HepG2 (cell line): ENCODE results near the gene COA1. TPM values are rescaled to one million over a fixed set of nuclear protein-coding genes. Genes with fewer than 3 reads are reported as not detected.

ENCODE experiments used
- ATAC-seq: fragments of 200-7000 bp; cut with Tn5 transposase; 3 replicates; pipeline ENCODE4 v1.9.1; 2020; ENCODE audit warnings: mild to moderate bottlenecking, moderate library complexity
- BruUV-seq: library from RNA; stranded (reverse); fragments of 400-500 nt; replicated peaks from 2 replicates; lab custom pipeline; 2021; lab: Mats Ljungman, UMichigan
- CTCF ChIA-PET: fragments of 300-600 bp; formaldehyde crosslinking; extraction: SDS; loops from one replicate; lab custom pipeline; 2021; ENCODE audit warnings: low total read pairs, inconsistent platforms, low intra/inter-chr PET ratio; lab: Yijun Ruan, JAX
- POLR2A ChIA-PET: fragments of 350-600 bp; sonication (Branson Sonifier 250); formaldehyde crosslinking; loops from one replicate; lab custom pipeline; 2020; ENCODE audit warnings: antibody characterized with exemption, inconsistent platforms; lab: Yijun Ruan, JAX
- DNase-seq: peaks from one replicate; pipeline ENCODE4 v3.0.0-alpha.2; 2015; ENCODE audit warnings: low spot score
- FAIRE-seq: peaks from 3 replicates; lab custom pipeline; 2011; peaks lifted over from hg19 to GRCh38; lab: Jason Lieb, UNC
- H2AFZ ChIP-seq: one replicate; pipeline ENCODE4 v1.6.1; 2011; ENCODE audit warnings: low read length, inconsistent platforms
- H3K27ac ChIP-seq: fragments of 300-600 bp; 3 replicates; pipeline ENCODE4 v1.8.0; 2011; ENCODE audit warnings: mixed run types, mild to moderate bottlenecking, mixed read lengths, low read length, inconsistent platforms; ENCODE audit not compliant: insufficient read depth; ENCODE audit errors: extremely low read length
- H3K27me3 ChIP-seq, 2 experiments: fragments of 200-600 bp in 1 of 2; 2 replicates in 1 of 2; 3 replicates in 1 of 2; pipeline versions ENCODE4 v1.6.0 to v1.8.0; 2011; ENCODE audit warnings: low read length in 2 of 2, mild to moderate bottlenecking in 2 of 2, moderate library complexity in 2 of 2, inconsistent platforms in 1 of 2; ENCODE audit not compliant: insufficient read depth in 2 of 2, control insufficient read depth in 1 of 2
- H3K36me3 ChIP-seq, 2 experiments: fragments of 200-600 bp in 1 of 2; replicated peaks in 1 of 2; 2 replicates in 1 of 2; 3 replicates in 1 of 2; pipeline versions ENCODE4 v1.5.1 to v1.8.0; 2011; ENCODE audit warnings: low read length in 2 of 2, inconsistent platforms in 1 of 2; ENCODE audit not compliant: insufficient read depth in 2 of 2, control insufficient read depth in 1 of 2
- H3K4me1 ChIP-seq: 2 replicates; pipeline ENCODE4 v1.5.1; 2012; ENCODE audit warnings: low read length, inconsistent platforms; ENCODE audit not compliant: insufficient read depth
- H3K4me2 ChIP-seq: 2 replicates; pipeline ENCODE4 v1.6.0; 2011; ENCODE audit warnings: low read depth, low read length, inconsistent platforms
- H3K4me3 ChIP-seq, 3 experiments: fragments of 200-600 bp in 1 of 3; sonication (generic), shearing (Covaris generic) in 1 of 3; replicated peaks in 1 of 3; 2 replicates each; pipeline ENCODE4 v1.5.1; 2011 to 2016; ENCODE audit warnings: low read length in 3 of 3, inconsistent platforms in 2 of 3, low read depth in 2 of 3, mild to moderate bottlenecking in 2 of 3, control low read depth in 1 of 3, mixed read lengths in 1 of 3; ENCODE audit not compliant: insufficient read depth in 1 of 3
- H3K79me2 ChIP-seq: one replicate; pipeline ENCODE4 v1.6.1; 2011; ENCODE audit warnings: low read length, inconsistent platforms; ENCODE audit not compliant: insufficient read depth
- H3K9ac ChIP-seq: 2 replicates; pipeline ENCODE4 v1.6.0; 2011; ENCODE audit warnings: mild to moderate bottlenecking, low read depth, low read length, inconsistent platforms; ENCODE audit not compliant: insufficient read depth
- H3K9me3 ChIP-seq: 2 replicates; pipeline ENCODE4 v1.5.1; 2012; ENCODE audit warnings: mild to moderate bottlenecking, low read length
- H4K20me1 ChIP-seq: 2 replicates; pipeline ENCODE4 v1.6.0; 2011; ENCODE audit warnings: inconsistent platforms, mild to moderate bottlenecking, low read length, moderate library complexity; ENCODE audit not compliant: insufficient read depth
- ASH2L ChIP-seq: fragments of 300-600, 200-600 bp; sonication (generic); IDR thresholded peaks from 2 replicates; pipeline ENCODE4 v1.7.0; 2017; ENCODE audit warnings: low read depth, mild to moderate bottlenecking, moderate library complexity, mixed read lengths, low read length; ENCODE audit not compliant: insufficient read length
- ERF ChIP-seq: IDR thresholded peaks from 2 replicates; pipeline ENCODE4 v1.6.1; 2018; ENCODE audit warnings: missing biosample characterization, missing genetic modification reagents
- KDM2A ChIP-seq: sonication (generic); formaldehyde crosslinking; IDR thresholded peaks from 2 replicates; pipeline ENCODE4 v1.4.0; 2020; ENCODE audit warnings: low read depth, missing genetic modification reagents, borderline replicate concordance
- KLF16 ChIP-seq, 2 experiments: sonication (generic) in 1 of 2; formaldehyde crosslinking in 1 of 2; IDR thresholded peaks; 2 replicates each; pipeline versions ENCODE4 v1.6.1 to v1.8.0; 2016 to 2023; ENCODE audit warnings: missing genetic modification reagents in 2 of 2, missing compliant biosample characterization in 1 of 2
- NR2F1 ChIP-seq, 2 experiments: fragments of 450-650 bp in 1 of 2; formaldehyde crosslinking in 1 of 2; IDR thresholded peaks; 2 replicates each; pipeline versions ENCODE4 v1.5.0 to v1.6.1; 2016 to 2020; ENCODE audit warnings: mild to moderate bottlenecking in 1 of 2, missing compliant biosample characterization in 1 of 2, missing genetic modification reagents in 1 of 2, moderate library complexity in 1 of 2
- NR2F6 ChIP-seq, 2 experiments: IDR thresholded peaks; 2 replicates each; pipeline ENCODE4 v1.6.1; 2016; ENCODE audit warnings: antibody characterized with exemption in 1 of 2, mild to moderate bottlenecking in 1 of 2
- RBM22 ChIP-seq: fragments of 200-400 bp; formaldehyde crosslinking; optimal IDR thresholded peaks from 2 replicates; pipeline ENCODE3; 2017; ENCODE audit warnings: mild to moderate bottlenecking, low read length, moderate library complexity
- SP1 ChIP-seq, 2 experiments: fragments of 450-650 bp in 1 of 2; sonication (generic) in 1 of 2; formaldehyde crosslinking in 1 of 2; IDR thresholded peaks; 2 replicates each; pipeline versions ENCODE4 v1.4.0 to v1.6.1; 2016 to 2020; ENCODE audit warnings: missing genetic modification reagents in 1 of 2
- ZNF430 ChIP-seq: sonication (generic); formaldehyde crosslinking; IDR thresholded peaks from 2 replicates; pipeline ENCODE4 v1.9.0; 2021; ENCODE audit warnings: mild to moderate bottlenecking, missing genetic modification reagents
- ZNF441 ChIP-seq: sonication (generic); formaldehyde crosslinking; IDR thresholded peaks from 2 replicates; pipeline ENCODE4 v1.7.0; 2021; ENCODE audit warnings: missing genetic modification reagents, borderline replicate concordance
- ZNF709 ChIP-seq: sonication (generic); formaldehyde crosslinking; IDR thresholded peaks from 2 replicates; pipeline ENCODE4 v1.5.0; 2020; ENCODE audit warnings: mild to moderate bottlenecking, missing genetic modification reagents
- ZNF83 ChIP-seq: sonication (generic); formaldehyde crosslinking; IDR thresholded peaks from 2 replicates; pipeline ENCODE4 v1.4.0; 2020; ENCODE audit warnings: missing genetic modification reagents, mild to moderate bottlenecking, borderline replicate concordance
- WGBS: methylation state at CpG from one replicate; pipeline ENCODE4 v1.1.6; 2017; ENCODE audit warnings: low lambda C conversion rate; 5-methylcytosine and 5-hydroxymethylcytosine counted together
- in situ Hi-C: cut with HindIII; loops from 2 replicates; pipeline ENCODE4 v1.10.0; 2017; ENCODE audit warnings: low pct_unique_long_range_greater_than_20kb; ENCODE audit not compliant: extremely low pct_ligation_motif_present
- intact Hi-C: fragments of 100-400 bp; cut with micrococcal nuclease; formaldehyde crosslinking; loops from one replicate; pipeline ENCODE4 v1.10.0; 2022; ENCODE audit not compliant: unreplicated experiment
- polyA plus RNA-seq, 8 experiments: library from polyadenylated mRNA; depleted of rRNA in 3 of 8; stranded (reverse) in 7 of 8; unstranded in 1 of 8; fragments of >200 nt; fragmentation: Illumina TruSeq in 4 of 8; extraction: Trizol in 4 of 8; gene quantifications; 2 replicates each; pipeline versions ENCODE4 v1.2.1 to v1.2.3, GENCODE V29; 2011 to 2016; ENCODE audit warnings: low read depth in 4 of 8, missing spikeins in 1 of 8, mixed read lengths in 1 of 8; ENCODE audit not compliant: insufficient read depth in 1 of 8
- total RNA-seq, 5 experiments: library from RNA; depleted of rRNA; stranded (reverse); fragments of >200 nt; fragmentation: Illumina TruSeq; extraction: Trizol; gene quantifications; 2 replicates each; pipeline ENCODE4 v1.2.3, GENCODE V29; 2016; ENCODE audit warnings: low read depth in 1 of 5
- TF ChIP-seq, protein P1 (sequence below), 2 experiments: fragments of 450-650 bp in 1 of 2; sonication (generic) in 1 of 2; formaldehyde crosslinking; IDR thresholded peaks; 2 replicates each; pipeline versions ENCODE4 v1.5.0 to v1.8.0; 2020 to 2022; ENCODE audit warnings: mild to moderate bottlenecking in 1 of 2, missing genetic modification reagents in 1 of 2
- TF ChIP-seq, protein P2 (sequence below): sonication (generic); formaldehyde crosslinking; IDR thresholded peaks from 2 replicates; pipeline ENCODE4 v1.4.0; 2020; ENCODE audit warnings: mild to moderate bottlenecking, missing genetic modification reagents
- TF ChIP-seq, protein P3 (sequence below): sonication (generic); formaldehyde crosslinking; conservative IDR thresholded peaks from 2 replicates; pipeline ENCODE4 v1.4.0; 2020; ENCODE audit warnings: missing genetic modification reagents

Gene COA1
- total and polyA plus RNA-seq, 2 of the 13 experiments (the other 11 are each of a cell fraction or from before 2014, with no cell fraction given): 33.2 to 65.7 TPM

DNA sequence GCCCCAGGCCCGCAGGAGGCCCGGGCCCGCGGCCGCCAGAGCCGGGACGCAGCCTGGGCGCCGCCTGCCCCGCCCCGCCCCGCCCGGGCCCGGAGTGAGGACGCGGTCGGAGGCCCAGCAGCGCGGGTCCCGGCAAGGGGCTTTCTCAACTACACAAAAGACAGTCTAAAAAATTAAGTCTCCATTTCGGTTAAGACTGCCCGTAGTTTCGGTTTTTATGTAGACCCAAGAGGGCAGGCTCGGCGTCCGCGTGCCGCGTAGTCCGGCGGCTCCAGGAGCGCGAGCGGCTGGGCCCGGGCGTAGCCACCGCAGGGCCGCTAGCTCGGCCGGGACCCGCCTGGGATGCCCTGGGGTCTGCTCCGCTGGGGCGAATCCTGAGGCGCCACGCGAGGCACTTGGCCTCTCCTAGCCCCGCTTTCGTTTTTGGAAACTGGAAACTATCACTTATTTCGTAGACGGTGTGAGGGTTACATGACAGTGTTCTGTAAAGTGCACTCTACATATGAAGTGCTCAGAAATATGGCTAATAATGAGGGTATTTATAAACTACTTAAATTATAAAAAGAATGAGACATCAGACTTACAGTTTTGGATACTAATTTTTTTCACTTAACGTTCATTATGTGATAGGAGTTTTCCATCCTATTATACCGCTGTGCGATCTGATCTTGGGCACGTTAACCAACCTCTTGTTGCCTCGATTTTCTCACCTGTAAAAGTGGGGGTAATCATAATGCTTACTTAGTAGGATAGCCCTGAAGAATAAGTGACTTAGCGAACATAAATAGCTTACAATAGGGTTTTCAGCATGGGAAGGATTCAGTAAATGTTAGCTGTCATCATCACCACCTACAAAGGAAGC, 29.7 kb upstream of the COA1 start:
- peak; percentile 77 for ATAC-seq
- Histone ChIP-seq H3K27ac (peak overlapping the region; percentile 60), H2AFZ (no peak overlapping the region), H3K4me2 (peak overlapping the region; percentile 89), H4K20me1 (no peaks in the 10 kb centered on the region), H3K79me2 (peaks cover 26% of the 10 kb centered on the region), H3K36me3 (no peaks in the 10 kb centered on the region), H3K27me3 (no peaks in the 10 kb centered on the region; a peak in 1 of 5 replicates), H3K9me3 (no peaks in the 10 kb centered on the region), H3K9ac (peak overlapping the region; percentile 83), H3K4me3 (peak overlapping the region; percentile 75 to 91 (median 82)), H3K4me1 (peaks cover 66% of the 10 kb centered on the region)
- no peak for FAIRE-seq
- 9% methylated on average over 14 of the region's 56 CpGs for WGBS
- no peak for DNase-seq
- in situ Hi-C loops: no loop called here
- CTCF ChIA-PET: no interaction called here
- intact Hi-C loops: loop anchor here (2.0 to 5.0 kb wide), 2 partner anchors 28 to 53 kb away; no protein-coding TSS in a partner anchor
- BruUV-seq: TSS peak; percentile 55
- POLR2A ChIA-PET: interaction anchor here (1.3 to 2.9 kb wide), 7 partner anchors 9 to 177 kb away, joined by 3 to 28 read pairs (median 12); partner anchors contain the start of genes COA1 and STK17A
- TF ChIP-seq NR2F6 (IDR thresholded peaks at IDR 0.05): no peak
- TF ChIP-seq NR2F6 (CRISPR knock-in tag; IDR thresholded peaks at IDR 0.05): no peak
- TF ChIP-seq KLF16 (CRISPR knock-in tag; IDR thresholded peaks at IDR 0.05): 0 out of 4 replicates have a peak, but pooled peaks of 1 of the 2 experiments have one; percentile 19
- no peak for TF ChIP-seq SP1 (IDR thresholded peaks at IDR 0.05)
- TF ChIP-seq SP1 (CRISPR knock-in tag; IDR thresholded peaks at IDR 0.05): no peak
- no peak; the same call in 1 of the 2 replicates for TF ChIP-seq ZNF709 (CRISPR knock-in tag)
- no peak for TF ChIP-seq ZNF441
- TF ChIP-seq ASH2L: peak; percentile 73
- TF ChIP-seq KDM2A (CRISPR knock-in tag): no peak; the same call in 1 of the 2 replicates
- TF ChIP-seq ZNF430 (CRISPR knock-in tag): peak; percentile 4; the same call in 1 of the 2 replicates
- TF ChIP-seq, protein P1, sequence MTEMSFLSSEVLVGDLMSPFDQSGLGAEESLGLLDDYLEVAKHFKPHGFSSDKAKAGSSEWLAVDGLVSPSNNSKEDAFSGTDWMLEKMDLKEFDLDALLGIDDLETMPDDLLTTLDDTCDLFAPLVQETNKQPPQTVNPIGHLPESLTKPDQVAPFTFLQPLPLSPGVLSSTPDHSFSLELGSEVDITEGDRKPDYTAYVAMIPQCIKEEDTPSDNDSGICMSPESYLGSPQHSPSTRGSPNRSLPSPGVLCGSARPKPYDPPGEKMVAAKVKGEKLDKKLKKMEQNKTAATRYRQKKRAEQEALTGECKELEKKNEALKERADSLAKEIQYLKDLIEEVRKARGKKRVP (CRISPR knock-in tag; IDR thresholded peaks at IDR 0.05): 0 out of 4 replicates have a peak, but pooled peaks of 1 of the 2 experiments have one; percentile 10
- TF ChIP-seq RBM22: no peak
- TF ChIP-seq, protein P2, sequence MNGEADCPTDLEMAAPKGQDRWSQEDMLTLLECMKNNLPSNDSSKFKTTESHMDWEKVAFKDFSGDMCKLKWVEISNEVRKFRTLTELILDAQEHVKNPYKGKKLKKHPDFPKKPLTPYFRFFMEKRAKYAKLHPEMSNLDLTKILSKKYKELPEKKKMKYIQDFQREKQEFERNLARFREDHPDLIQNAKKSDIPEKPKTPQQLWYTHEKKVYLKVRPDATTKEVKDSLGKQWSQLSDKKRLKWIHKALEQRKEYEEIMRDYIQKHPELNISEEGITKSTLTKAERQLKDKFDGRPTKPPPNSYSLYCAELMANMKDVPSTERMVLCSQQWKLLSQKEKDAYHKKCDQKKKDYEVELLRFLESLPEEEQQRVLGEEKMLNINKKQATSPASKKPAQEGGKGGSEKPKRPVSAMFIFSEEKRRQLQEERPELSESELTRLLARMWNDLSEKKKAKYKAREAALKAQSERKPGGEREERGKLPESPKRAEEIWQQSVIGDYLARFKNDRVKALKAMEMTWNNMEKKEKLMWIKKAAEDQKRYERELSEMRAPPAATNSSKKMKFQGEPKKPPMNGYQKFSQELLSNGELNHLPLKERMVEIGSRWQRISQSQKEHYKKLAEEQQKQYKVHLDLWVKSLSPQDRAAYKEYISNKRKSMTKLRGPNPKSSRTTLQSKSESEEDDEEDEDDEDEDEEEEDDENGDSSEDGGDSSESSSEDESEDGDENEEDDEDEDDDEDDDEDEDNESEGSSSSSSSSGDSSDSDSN: peak; percentile 44; the same call in 1 of the 2 replicates
- no peak for TF ChIP-seq NR2F1 (CRISPR knock-in tag; IDR thresholded peaks at IDR 0.05)
- 0 out of 2 replicates have a peak, but pooled peaks have one; percentile 27 for TF ChIP-seq ZNF83 (CRISPR knock-in tag)
- TF ChIP-seq, protein P3, sequence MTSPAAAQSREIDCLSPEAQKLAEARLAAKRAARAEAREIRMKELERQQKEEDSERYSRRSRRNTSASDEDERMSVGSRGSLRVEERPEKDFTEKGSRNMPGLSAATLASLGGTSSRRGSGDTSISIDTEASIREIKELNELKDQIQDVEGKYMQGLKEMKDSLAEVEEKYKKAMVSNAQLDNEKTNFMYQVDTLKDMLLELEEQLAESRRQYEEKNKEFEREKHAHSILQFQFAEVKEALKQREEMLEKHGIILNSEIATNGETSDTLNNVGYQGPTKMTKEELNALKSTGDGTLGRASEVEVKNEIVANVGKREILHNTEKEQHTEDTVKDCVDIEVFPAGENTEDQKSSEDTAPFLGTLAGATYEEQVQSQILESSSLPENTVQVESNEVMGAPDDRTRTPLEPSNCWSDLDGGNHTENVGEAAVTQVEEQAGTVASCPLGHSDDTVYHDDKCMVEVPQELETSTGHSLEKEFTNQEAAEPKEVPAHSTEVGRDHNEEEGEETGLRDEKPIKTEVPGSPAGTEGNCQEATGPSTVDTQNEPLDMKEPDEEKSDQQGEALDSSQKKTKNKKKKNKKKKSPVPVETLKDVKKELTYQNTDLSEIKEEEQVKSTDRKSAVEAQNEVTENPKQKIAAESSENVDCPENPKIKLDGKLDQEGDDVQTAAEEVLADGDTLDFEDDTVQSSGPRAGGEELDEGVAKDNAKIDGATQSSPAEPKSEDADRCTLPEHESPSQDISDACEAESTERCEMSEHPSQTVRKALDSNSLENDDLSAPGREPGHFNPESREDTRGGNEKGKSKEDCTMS (CRISPR knock-in tag): no peak
- TF ChIP-seq ERF (CRISPR knock-in tag): no peak; the same call in none of the 2 replicates
